Activated CD8-positive, alpha-beta memory T cell treated with anti-CD3 and anti-CD28 coated beads for 24 hours (primary cell): ENCODE data around the gene TET1.
"Not testable (repeated sequence)": the region's sequence is repeated elsewhere in the genome, so short reads cannot be mapped to it uniquely, and the experiment has no call there.

Experiments used
- DNase-seq: peaks from one replicate; pipeline ENCODE4 v3.0.0-alpha.2; 2020

Gene TET1

GRCh38 chr10:68560186-68560942, at the start of gene TET1:
Gene TET1, plus strand, starts transcription at chr10:68560337. Its CDS starts 12,002 bp downstream, at chr10:68572339.
- DNase-seq, result peak; percentile 68

- DNase-seq, result not testable (repeated sequence)
Observed at GRCh38 chr10:68516216-68516615, 43.9 kb upstream of the TET1 start.

- DNase-seq, result no peak
Observed at GRCh38 chr10:68516766-68517165, 43.4 kb upstream of the TET1 start.

- no peak for DNase-seq
Observed at GRCh38 chr10:68517188-68517587, 42.9 kb upstream of the TET1 start.

GRCh38 chr10:68518609-68519008, 41.5 kb upstream of the TET1 start:
- not testable (repeated sequence) for DNase-seq

GRCh38 chr10:68525490-68526038, 34.6 kb upstream of the TET1 start:
- DNase-seq, result not testable (repeated sequence)

GRCh38 chr10:68526634-68527307, 33.4 kb upstream of the TET1 start:
- no peak for DNase-seq

GRCh38 chr10:68536973-68537372, 23.2 kb upstream of the TET1 start:
- DNase-seq, result no peak

- no peak for DNase-seq
Observed at GRCh38 chr10:68537796-68538195, 22.3 kb upstream of the TET1 start.

- no peak for DNase-seq
Observed at GRCh38 chr10:68543004-68543918, 16.9 kb upstream of the TET1 start.

- DNase-seq, result no peak
Observed at GRCh38 chr10:68550747-68551411, 9.3 kb upstream of the TET1 start.

- DNase-seq, result no peak
Observed at GRCh38 chr10:68553138-68553537, 7.0 kb upstream of the TET1 start.

GRCh38 chr10:68553599-68553998, 6.5 kb upstream of the TET1 start:
- DNase-seq, result no peak

- DNase-seq, result no peak
Observed at GRCh38 chr10:68558478-68558877, 1.7 kb upstream of the TET1 start.

- DNase-seq, result no peak
Observed at GRCh38 chr10:68559251-68559650, 886 bp upstream of the TET1 start.

- no peak for DNase-seq
Observed at GRCh38 chr10:68559841-68560185, 324 bp upstream of the TET1 start.

- peak; percentile 59 for DNase-seq
Observed at GRCh38 chr10:68560943-68561864, 1.1 kb downstream of the TET1 start.

- peak; percentile 58 for DNase-seq
Observed at GRCh38 chr10:68561865-68562649, 1.9 kb downstream of the TET1 start.

GRCh38 chr10:68562661-68563570, 2.8 kb downstream of the TET1 start:
- no peak for DNase-seq
